ENCODE results near the gene SELENOI. TPM values are rescaled to one million over a fixed set of nuclear protein-coding genes. Genes with fewer than 3 reads are reported as not detected.

Gene SELENOI
- total and polyA plus RNA-seq, 2 donors (not counting 3 experiments of a cell fraction or from before 2014, with no cell fraction given) = 10.8 to 25.3 TPM

DNA sequence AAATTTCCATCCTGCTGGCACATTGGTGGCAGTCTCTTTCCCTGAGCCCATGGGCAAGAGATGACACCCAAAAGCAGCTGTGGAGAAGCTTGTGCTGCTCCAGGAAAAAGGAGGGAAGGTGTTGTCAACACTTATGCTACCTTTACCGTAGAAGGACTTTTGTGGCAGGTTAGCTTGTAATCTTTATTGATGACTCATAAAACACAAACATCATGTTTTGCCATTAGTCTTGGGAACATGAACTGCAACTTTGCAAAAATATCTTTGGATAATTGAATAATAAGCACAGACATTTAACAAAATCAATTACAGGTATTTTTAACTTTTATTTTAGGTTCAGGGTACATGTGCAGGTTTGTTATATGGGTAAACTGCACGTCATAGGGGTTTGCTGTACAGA lies 89.2 kb downstream of the SELENOI start:
- intact Hi-C loops (cut with micrococcal nuclease) = no loop called here
- no peaks in the 10 kb centered on the region for H3K79me2 ChIP-seq (ENCODE audit: control insufficient read depth, insufficient read depth, low read length)
- no TSS peak for BruUV-seq (replicated peaks)
- ChIA-PET POLR2A (no interaction called here), CTCF (interaction anchor here (1.0 kb wide), 1 partner anchor 15 kb away, joined by 3 read pairs; no protein-coding TSS in a partner anchor)
- no peak overlapping the region for H3K9ac ChIP-seq (replicated peaks; ENCODE audit: extremely low read depth, insufficient read depth, low read length)
- no peaks in the 10 kb centered on the region for H4K20me1 ChIP-seq (replicated peaks; ENCODE audit: control insufficient read depth, extremely low read depth, insufficient read depth, low read length)
- H2AFZ ChIP-seq (ENCODE audit: low read depth, low read length) = no peak overlapping the region
- H3K9me3 ChIP-seq (replicated peaks; ENCODE audit: control insufficient read depth, insufficient read depth, low read length) = no peaks in the 10 kb centered on the region
- H3K36me3 ChIP-seq (ENCODE audit: control insufficient read depth in 2 of 2, extremely low read depth in 1 of 2, insufficient read depth in 2 of 2, low read length in 2 of 2) = no peaks in the 10 kb centered on the region
- H3K4me3 ChIP-seq (replicated peaks in 1 of 3; ENCODE audit: insufficient read depth in 1 of 3, low read depth in 1 of 3, low read length in 3 of 3) = no peak overlapping the region
- dilution Hi-C loops (cut with MboI; ENCODE audit: extremely low pct_ligation_motif_present, low sequenced_read_pairs) = no loop called here
- no peak for DNase-seq (ENCODE audit: low read depth, low spot score)
- no peaks in the 10 kb centered on the region for H3K9me1 ChIP-seq (replicated peaks; ENCODE audit: control insufficient read depth, extremely low read depth, insufficient read depth, low read length)
- TF ChIP-seq POLR2A (IDR thresholded peaks at IDR 0.05; ENCODE audit: low read depth, low read length) = no peak
- no peak for TF ChIP-seq MYC (IDR thresholded peaks at IDR 0.05; ENCODE audit: low read depth, low read length)
- no peak for TF ChIP-seq MAX (IDR thresholded peaks at IDR 0.05; ENCODE audit: insufficient read depth, insufficient read length)
- no peak for TF ChIP-seq POLR2AphosphoS5 (IDR thresholded peaks at IDR 0.05; ENCODE audit: insufficient read depth, low read depth, low read length)
- no peak for TF ChIP-seq FOS (IDR thresholded peaks at IDR 0.05; ENCODE audit: borderline replicate concordance, insufficient read depth, low read length)
- no peak for TF ChIP-seq JUN (IDR thresholded peaks at IDR 0.05; ENCODE audit: borderline replicate concordance, insufficient read depth, insufficient read length, low read depth)
- no peak for TF ChIP-seq GATA2 (IDR thresholded peaks at IDR 0.05; ENCODE audit: insufficient read depth, insufficient read length, low read depth, low read length)
- TF ChIP-seq CTCF (IDR thresholded peaks at IDR 0.05; ENCODE audit: extremely low read depth in 1 of 2, insufficient read depth in 1 of 2, low read depth in 1 of 2, low read length in 2 of 2) = no peak
- no peak for TF ChIP-seq EZH2 (IDR thresholded peaks at IDR 0.05; ENCODE audit: borderline replicate concordance, low read depth, low read length, severe bottlenecking)
- no peaks in the 10 kb centered on the region for H3K4me1 ChIP-seq (ENCODE audit: control insufficient read depth, extremely low read depth, insufficient read depth, low read length)
- H3K27me3 ChIP-seq (ENCODE audit: control insufficient read depth in 2 of 2, insufficient read depth in 2 of 2, low read length in 2 of 2) = peaks cover 7 to 15% of the 10 kb centered on the region in 2 experiments
- no peak overlapping the region for H3K27ac ChIP-seq (ENCODE audit: insufficient read depth, low read depth, low read length)
- H3K4me2 ChIP-seq (ENCODE audit: insufficient read depth, low read length) = no peak overlapping the region
- FAIRE-seq = no peak
